Islet precursor cell (in vitro differentiated cells): ENCODE data around the gene GPR89A.
"Not testable (repeated sequence)": the region's sequence is repeated elsewhere in the genome, so short reads cannot be mapped to it uniquely, and the experiment has no call there.

ENCODE experiments used
- DNase-seq: peaks from one replicate; pipeline ENCODE4 v3.0.0-alpha.2; 2018

GPR89A gene

GRCh38 chr1:145607833-145608733 is at the start of gene GPR89A:
TSS of gene GPR89A (plus strand) at chr1:145607988. CDS start at chr1:145608134, 146 bp downstream.
- peak; percentile 97 for DNase-seq

- DNase-seq, result not testable (repeated sequence)
Observed at GRCh38 chr1:145586820-145587219, 21.0 kb upstream of the GPR89A start.

DNA sequence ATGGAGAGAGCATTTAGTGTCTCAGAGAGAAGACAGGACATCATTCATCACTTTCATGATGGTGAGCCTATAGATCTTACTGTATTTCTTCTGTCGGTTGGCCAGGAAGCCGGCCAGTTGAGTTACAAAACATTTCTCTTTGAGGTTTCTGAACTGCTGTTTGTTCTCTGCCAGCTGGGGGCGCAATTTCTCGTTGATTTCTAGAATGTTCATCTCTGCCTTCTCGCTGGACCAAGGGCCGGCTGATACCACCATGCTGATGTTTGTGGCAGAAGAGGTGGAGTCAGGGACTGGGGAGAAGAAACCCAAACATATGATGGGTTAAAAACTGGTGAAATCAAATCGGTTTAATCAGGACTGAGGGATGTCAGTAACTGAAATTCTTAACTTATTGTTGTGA is 17.0 kb upstream of the GPR89A start:
- not testable (repeated sequence) for DNase-seq

GRCh38 chr1:145592347-145592746 is 15.4 kb upstream of the GPR89A start:
- DNase-seq, result not testable (repeated sequence)

DNA sequence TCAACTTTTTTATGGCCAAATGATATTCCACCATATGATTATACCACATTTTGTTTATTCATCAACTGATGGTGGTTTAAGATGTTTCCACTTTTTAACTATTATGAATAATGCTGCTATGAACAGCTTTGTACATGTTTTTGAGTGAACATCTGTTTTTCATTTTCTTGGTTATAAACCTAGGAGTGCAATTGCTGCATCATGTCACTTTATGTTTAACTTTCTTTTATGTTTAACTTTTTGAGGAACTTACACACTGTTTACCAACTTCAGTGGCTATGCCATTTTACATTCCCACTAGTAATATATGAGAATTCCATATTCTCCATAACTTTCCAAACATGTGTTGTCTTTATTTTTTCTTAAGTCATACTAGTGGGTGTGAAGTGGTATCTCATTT is 12.4 kb upstream of the GPR89A start:
- DNase-seq, result not testable (repeated sequence)

DNA sequence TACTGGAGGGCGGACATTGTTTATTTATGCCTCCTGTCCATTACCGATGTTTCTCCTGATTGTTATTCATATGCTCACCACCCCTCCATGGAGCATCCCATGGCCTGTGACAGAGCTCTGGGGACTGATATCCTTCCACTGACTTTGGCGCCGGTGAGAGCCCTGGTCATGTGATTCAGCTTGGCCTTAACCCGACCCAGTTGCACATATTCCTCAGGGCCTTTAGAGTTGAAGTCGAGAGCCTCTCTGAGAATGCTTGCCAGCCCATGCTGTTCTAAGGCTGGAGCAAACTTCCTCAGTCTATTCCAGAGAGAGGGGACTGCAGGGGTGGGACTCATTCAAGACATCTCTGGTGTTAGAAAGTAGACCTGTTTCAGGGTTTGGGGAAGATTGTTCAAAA is 11.6 kb upstream of the GPR89A start:
- not testable (repeated sequence) for DNase-seq

- not testable (repeated sequence) for DNase-seq
Observed at GRCh38 chr1:145599426-145599825, 8.4 kb upstream of the GPR89A start.

- no peak for DNase-seq
Observed at GRCh38 chr1:145601593-145601992, 6.2 kb upstream of the GPR89A start.

DNA sequence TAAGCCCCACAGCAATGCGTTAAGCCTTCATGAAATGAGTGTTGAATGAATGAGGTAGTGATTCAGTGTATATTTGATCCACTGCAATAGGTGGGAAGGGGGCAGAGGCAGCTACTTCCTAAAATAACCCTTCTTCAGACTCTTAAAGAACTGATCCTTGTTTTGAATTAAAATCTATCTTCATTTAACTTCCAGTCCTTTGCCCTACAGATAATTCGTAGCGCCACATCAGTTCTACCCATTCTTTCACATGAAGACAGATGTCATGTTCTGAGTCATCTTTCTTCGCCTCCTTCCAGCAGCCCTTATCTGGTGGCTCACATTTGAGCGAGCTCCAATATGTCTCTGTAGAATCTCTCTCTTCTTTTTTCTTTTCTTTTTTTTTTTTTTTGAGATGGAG is 948 bp upstream of the GPR89A start:
- not testable (repeated sequence) for DNase-seq

DNA sequence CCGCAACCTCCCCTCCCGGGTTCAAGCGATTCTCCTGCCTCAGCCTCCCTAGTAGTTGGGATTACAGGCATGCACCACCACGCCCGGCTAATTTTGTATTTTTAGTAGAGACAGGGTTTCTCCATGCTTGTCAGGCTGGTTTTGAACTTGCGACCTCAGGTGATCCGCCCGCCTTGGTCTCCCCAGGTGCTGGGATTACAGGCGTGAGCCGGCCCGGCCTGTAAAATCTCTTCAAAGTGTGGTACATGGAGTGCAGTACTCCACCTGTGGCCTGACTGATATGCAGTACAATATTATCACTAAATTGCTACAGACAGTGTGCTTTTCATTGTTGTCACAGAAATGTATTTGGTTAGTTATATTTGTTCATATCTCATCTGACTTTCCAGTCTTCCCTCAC is 499 bp upstream of the GPR89A start:
- DNase-seq, result not testable (repeated sequence)

DNA sequence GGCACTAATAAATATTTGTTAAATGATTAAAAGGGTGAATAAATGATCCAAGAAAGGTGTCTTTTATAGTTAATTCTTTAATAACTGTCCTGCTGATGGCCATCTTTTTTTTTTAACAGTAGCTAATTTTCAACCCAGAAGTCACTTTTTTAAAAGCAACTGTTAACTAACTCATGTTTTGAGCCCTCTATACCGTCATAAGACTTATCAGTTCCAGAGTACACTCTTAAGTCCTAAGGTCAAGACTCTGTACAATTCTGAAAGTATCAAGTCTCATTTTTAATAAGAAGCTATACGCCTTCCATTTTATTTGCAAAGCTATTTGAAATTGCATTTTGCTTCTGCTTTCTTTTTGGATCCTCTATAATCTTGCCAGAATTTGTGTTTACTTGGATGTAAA is 3.0 kb downstream of the GPR89A start:
- not testable (repeated sequence) for DNase-seq

- DNase-seq, result not testable (repeated sequence)
Observed at GRCh38 chr1:145620073-145620472, 12.3 kb downstream of the GPR89A start.

GRCh38 chr1:145622177-145622576 is 14.4 kb downstream of the GPR89A start:
- not testable (repeated sequence) for DNase-seq

- DNase-seq, result not testable (repeated sequence)
Observed at GRCh38 chr1:145636237-145636636, 28.4 kb downstream of the GPR89A start.

DNA sequence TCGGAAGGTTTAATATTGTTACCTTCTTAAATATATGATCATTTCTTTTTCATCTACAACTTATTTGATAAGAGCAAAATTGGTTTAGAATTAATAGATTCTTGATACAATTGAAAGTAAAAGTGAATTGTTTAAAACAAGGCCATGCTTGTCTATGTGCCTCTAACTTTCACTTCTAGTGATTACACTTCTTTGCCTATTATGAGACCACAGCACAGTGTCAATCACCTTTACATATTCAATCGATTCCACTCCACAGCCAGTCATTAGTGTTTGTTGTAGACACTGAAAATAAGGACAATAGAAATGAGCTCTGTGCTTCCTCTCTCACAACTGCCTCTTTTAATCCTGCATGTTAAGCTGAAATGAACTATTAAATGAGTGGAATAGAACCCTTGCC is 34.1 kb downstream of the GPR89A start:
- not testable (repeated sequence) for DNase-seq

- DNase-seq, result not testable (repeated sequence)
Observed at GRCh38 chr1:145643990-145644389, 36.2 kb downstream of the GPR89A start.

DNA sequence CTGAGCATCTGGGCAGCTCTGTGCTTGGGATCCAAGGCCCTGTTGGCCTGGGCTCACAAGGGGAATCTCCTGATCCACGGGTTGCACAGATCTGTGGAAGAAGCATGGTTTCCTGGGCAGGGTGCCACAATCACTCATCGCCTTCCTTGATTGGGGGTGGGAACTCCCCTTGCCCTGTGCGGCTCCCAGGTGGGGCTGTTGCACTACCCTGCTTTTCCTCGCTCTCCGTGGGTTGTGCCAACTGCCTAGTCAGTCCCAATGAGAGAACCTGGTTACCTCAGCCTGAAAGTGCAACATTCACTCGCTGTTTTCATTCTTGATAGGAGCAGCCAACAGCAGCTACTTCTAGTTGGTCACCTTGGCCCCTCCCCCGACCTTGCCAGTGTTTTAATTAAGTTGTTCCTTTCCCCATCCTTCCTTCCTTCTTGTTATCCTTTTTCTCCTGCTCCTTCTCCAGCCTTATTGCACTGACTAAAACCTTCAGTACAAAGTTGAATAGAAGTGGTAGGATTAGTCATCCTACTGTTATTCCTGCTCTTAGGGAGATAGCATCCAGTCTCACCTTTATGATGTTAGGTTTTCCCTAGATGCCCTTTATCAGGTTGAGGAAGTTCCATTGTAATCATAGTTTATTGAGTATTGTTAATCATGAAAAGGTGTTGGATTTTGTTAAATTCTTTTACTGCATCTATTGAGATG is 48.6 kb downstream of the GPR89A start:
- DNase-seq, result not testable (repeated sequence)

DNA sequence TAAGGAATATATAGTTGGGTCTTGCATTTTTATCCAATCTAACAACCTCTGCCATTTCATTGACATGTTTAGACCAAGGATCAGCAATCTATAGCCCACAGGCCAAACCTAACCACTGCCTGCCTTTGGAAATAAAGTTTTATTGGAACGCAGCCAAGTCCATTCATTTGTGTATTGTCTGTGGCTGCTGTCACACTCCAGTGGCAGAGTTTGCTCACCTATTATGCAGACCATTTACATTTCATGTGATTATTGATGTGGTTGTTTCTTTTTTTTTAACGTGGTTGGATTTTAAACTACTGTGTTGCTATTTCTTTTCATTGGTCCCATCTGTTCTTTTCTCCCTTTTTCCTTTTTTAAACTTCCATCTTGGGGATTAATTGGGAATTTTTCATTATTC is 54.7 kb downstream of the GPR89A start:
- DNase-seq, result not testable (repeated sequence)

DNA sequence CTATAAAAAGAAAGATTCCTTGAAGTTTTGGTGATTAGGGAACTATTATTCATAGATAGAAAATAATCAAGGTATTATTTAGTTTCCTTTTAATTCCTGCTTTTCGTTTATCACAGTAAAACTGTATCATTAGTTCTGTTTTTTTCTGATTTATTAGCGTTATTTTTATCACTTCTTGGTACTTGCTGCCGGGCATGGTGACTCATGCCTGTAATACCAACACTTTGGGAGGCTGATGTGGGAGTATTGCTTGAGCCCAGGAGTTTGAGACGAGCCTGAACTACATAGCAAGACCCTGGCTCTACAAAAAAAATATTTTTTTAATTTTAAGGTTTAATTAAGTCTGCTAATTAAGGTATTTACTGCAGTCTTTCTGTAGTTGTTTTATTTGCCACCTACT is 57.2 kb downstream of the GPR89A start:
- DNase-seq, result not testable (repeated sequence)

GRCh38 chr1:145670995-145671745 is 63.4 kb downstream of the GPR89A start:
- not testable (repeated sequence) for DNase-seq

GRCh38 chr1:145673217-145673616 is 65.4 kb downstream of the GPR89A start:
- DNase-seq, result not testable (repeated sequence)

GRCh38 chr1:145684858-145685257 is 77.1 kb downstream of the GPR89A start:
- DNase-seq, result not testable (repeated sequence)

- not testable (repeated sequence) for DNase-seq
Observed at GRCh38 chr1:145686078-145686477, 78.3 kb downstream of the GPR89A start.
